Loucy (cell line): ENCODE data around the gene SERINC1.
A peak's percentile ranks its signal among the peaks of the same experiment; 100 is the strongest.

Source experiments
- H2AFZ ChIP-seq: fragments of 200-600 bp; sonication (generic); 2 replicates; pipeline ENCODE4 v1.6.0; 2016; ENCODE audit warnings: antibody characterized with exemption, mild to moderate bottlenecking, low read length, moderate library complexity
- H3F3A ChIP-seq: fragments of 200-600 bp; 2 replicates; pipeline ENCODE4 v1.6.0; 2016; ENCODE audit warnings: antibody characterized with exemption, low read depth, mild to moderate bottlenecking
- H3K27me3 ChIP-seq: fragments of 200-600 bp; sonication (generic); 2 replicates; pipeline ENCODE4 v1.6.1; 2014; ENCODE audit warnings: low read length, mild to moderate bottlenecking; ENCODE audit not compliant: insufficient read depth, poor library complexity, severe bottlenecking
- H3K36me3 ChIP-seq: fragments of 200-600 bp; sonication (generic); 2 replicates; pipeline ENCODE4 v1.6.1; 2016; ENCODE audit warnings: low read length; ENCODE audit not compliant: insufficient read depth
- H3K4me1 ChIP-seq: fragments of 200-600 bp; sonication (generic); 2 replicates; pipeline ENCODE4 v1.5.1; 2014; ENCODE audit warnings: low read length, mild to moderate bottlenecking; ENCODE audit not compliant: insufficient read depth, poor library complexity, severe bottlenecking
- H3K4me2 ChIP-seq: fragments of 200-600 bp; sonication (generic); 2 replicates; pipeline ENCODE4 v1.6.0; 2014; ENCODE audit warnings: antibody characterized with exemption, low read length, low read depth, mild to moderate bottlenecking; ENCODE audit not compliant: poor library complexity, severe bottlenecking
- H3K4me3 ChIP-seq: fragments of 200-600 bp; sonication (generic); 2 replicates; pipeline ENCODE4 v1.5.1; 2014; ENCODE audit warnings: low read length, mild to moderate bottlenecking, mixed read lengths; ENCODE audit not compliant: poor library complexity, severe bottlenecking
- H3K79me2 ChIP-seq: fragments of 200-600 bp; sonication (generic); 2 replicates; pipeline ENCODE4 v1.6.1; 2014; ENCODE audit warnings: low read length; ENCODE audit not compliant: insufficient read depth
- H3K9ac ChIP-seq: fragments of 200-600 bp; sonication (generic); 2 replicates; pipeline ENCODE4 v1.6.0; 2014; ENCODE audit warnings: mild to moderate bottlenecking, low read depth, low read length, moderate library complexity; ENCODE audit not compliant: poor library complexity, severe bottlenecking
- H3K9me2 ChIP-seq: fragments of 200-600 bp; sonication (generic); replicated peaks from 2 replicates; pipeline ENCODE4 v1.6.1; 2016; ENCODE audit warnings: low read depth, low read length, mixed read lengths
- H3K9me3 ChIP-seq: fragments of 200-600 bp; sonication (generic); 2 replicates; pipeline ENCODE4 v1.6.1; 2014; ENCODE audit warnings: mild to moderate bottlenecking, antibody characterized with exemption, low read length, low read depth; ENCODE audit not compliant: insufficient read depth
- H4K20me1 ChIP-seq: fragments of 200-600 bp; sonication (generic); 2 replicates; pipeline ENCODE4 v1.6.0; 2014; ENCODE audit warnings: antibody characterized with exemption, low read length, mild to moderate bottlenecking; ENCODE audit not compliant: insufficient read depth, poor library complexity, severe bottlenecking
- CTCF ChIP-seq: fragments of 200-600 bp; sonication (generic); conservative IDR thresholded peaks from 2 replicates; pipeline ENCODE4 v1.5.1; 2014; ENCODE audit warnings: mild to moderate bottlenecking, antibody characterized with exemption, low read length
- EZH2phosphoT487 ChIP-seq: fragments of 200-600 bp; IDR thresholded peaks from 2 replicates; pipeline ENCODE4 v1.6.1; 2018; ENCODE audit warnings: antibody characterized with exemption, mild to moderate bottlenecking, moderate library complexity, borderline replicate concordance

The SERINC1 gene

GRCh38 chr6:122416825-122417224, 54.8 kb downstream of the SERINC1 start:
- TF ChIP-seq CTCF (no peak), EZH2phosphoT487 (no peak)
- Histone ChIP-seq H2AFZ (no peak overlapping the region), H3F3A (no peaks in the 10 kb centered on the region), H3K4me1 (peaks cover 2% of the 10 kb centered on the region), H3K36me3 (peaks cover 87% of the 10 kb centered on the region; the same call in 1 of the 2 replicates), H3K4me3 (no peak overlapping the region), H3K27me3 (no peaks in the 10 kb centered on the region), H3K9me2 (no peaks in the 10 kb centered on the region), H3K9me3 (no peaks in the 10 kb centered on the region), H3K9ac (no peak overlapping the region), H3K79me2 (peaks cover 10% of the 10 kb centered on the region), H4K20me1 (peaks cover 4% of the 10 kb centered on the region), H3K4me2 (no peak overlapping the region)

DNA sequence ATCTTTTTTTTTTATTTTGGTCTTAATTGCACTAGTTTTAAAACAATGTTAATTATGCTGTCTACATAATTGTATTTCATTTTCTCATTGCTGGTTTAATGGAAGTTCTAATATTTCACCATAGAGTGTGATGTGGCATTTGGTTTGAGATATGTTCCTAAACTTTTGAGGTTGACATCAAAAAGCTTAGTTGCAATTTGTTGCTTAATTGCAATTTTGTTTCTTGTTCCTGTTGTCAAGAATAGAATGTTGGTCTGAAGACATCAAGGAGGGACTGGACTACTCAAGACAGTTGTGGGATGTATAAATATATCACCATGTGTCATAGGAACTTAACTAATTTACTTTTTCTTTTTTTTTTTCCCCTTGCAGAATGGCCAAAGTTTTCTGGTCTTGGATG, 59.6 kb downstream of the SERINC1 start:
- H3K4me3 ChIP-seq: no peak overlapping the region
- no peaks in the 10 kb centered on the region for H3K27me3 ChIP-seq
- peaks cover 58% of the 10 kb centered on the region for H3K79me2 ChIP-seq
- H2AFZ ChIP-seq: no peak overlapping the region
- peaks cover 46% of the 10 kb centered on the region; the same call in 1 of the 2 replicates for H3K36me3 ChIP-seq
- no peaks in the 10 kb centered on the region for H3F3A ChIP-seq
- H3K9me3 ChIP-seq: no peaks in the 10 kb centered on the region
- H3K4me1 ChIP-seq: peaks cover 36% of the 10 kb centered on the region
- TF ChIP-seq CTCF (no peak), EZH2phosphoT487 (no peak)
- no peak overlapping the region for H3K4me2 ChIP-seq
- no peaks in the 10 kb centered on the region for H3K9me2 ChIP-seq
- no peak overlapping the region for H3K9ac ChIP-seq
- peaks cover 47% of the 10 kb centered on the region for H4K20me1 ChIP-seq

DNA sequence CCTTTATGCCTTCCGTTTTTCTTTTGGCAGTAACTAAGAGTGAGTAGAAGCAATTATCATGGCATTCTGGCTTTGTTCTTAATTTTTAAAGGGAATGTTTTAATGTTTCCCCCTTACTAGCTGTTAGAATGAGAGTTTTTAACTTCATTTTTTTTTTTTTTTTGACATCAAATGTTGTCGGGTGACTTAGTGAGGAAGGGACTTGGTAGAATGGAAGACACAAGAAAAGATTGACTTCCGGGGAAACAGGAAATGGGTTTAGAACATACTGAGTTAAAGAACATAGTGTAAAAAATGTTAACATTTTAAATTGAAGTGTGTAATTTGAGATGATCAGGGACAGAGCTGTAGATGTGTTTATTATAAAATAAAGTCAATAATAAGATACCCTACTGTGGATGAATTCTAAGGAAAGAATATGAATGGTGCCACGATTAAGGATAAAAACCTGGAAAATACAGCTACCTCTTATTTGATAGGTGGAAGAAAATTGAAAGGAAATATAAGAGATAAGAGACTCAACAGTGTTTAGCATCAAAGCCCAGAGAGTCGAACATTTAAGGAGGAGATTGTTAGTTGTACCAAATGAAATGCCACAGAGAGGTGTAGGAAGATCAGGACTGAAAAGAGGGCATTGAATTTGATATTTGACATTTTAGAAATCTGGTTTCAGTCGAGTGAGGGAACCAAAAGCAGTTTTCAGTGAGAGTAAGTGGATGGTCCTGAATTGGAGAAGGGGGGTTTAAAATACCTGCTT, 62.7 kb downstream of the SERINC1 start:
- Histone ChIP-seq H2AFZ (no peak overlapping the region), H3K79me2 (peaks cover 89% of the 10 kb centered on the region), H3K27me3 (no peaks in the 10 kb centered on the region), H3K9ac (peak overlapping the region; percentile 24), H3K9me2 (no peaks in the 10 kb centered on the region), H3K36me3 (peaks cover 19% of the 10 kb centered on the region; the same call in 1 of the 2 replicates), H3F3A (no peaks in the 10 kb centered on the region), H4K20me1 (peaks cover 73% of the 10 kb centered on the region), H3K4me3 (peak overlapping the region; percentile 63), H3K4me2 (peak overlapping the region; percentile 80), H3K9me3 (no peaks in the 10 kb centered on the region), H3K4me1 (peaks cover 64% of the 10 kb centered on the region)
- TF ChIP-seq EZH2phosphoT487 (no peak), CTCF (no peak)
